AG04449 (cell line): ENCODE measurements around the gene FOXL1.
A peak's percentile ranks its signal among the peaks of the same experiment; 100 is the strongest.

Source experiments
- CTCF ChIA-PET: fragments of 350-600 bp; formaldehyde crosslinking; extraction: SDS; loops from one replicate; lab custom pipeline; 2021; ENCODE audit warnings: antibody characterized with exemption; lab: Yijun Ruan, JAX
- POLR2A ChIA-PET: fragments of 400-600, 350-600 bp; formaldehyde crosslinking; extraction: SDS; loops from one replicate; lab custom pipeline; 2020; ENCODE audit warnings: antibody characterized with exemption, inconsistent platforms; lab: Yijun Ruan, JAX
- DNase-seq: peaks from one replicate; pipeline ENCODE4 v3.0.0-alpha.2; 2010; ENCODE audit warnings: low read depth, low spot score
- H3K4me3 ChIP-seq: 2 replicates; pipeline ENCODE4 v1.5.1; 2011; ENCODE audit warnings: low read depth, mild to moderate bottlenecking, control low read depth, low read length
- TF ChIP-seq, protein P1 (sequence below): IDR thresholded peaks from one replicate; pipeline ENCODE4 v1.5.1; 2011; ENCODE audit warnings: mild to moderate bottlenecking, moderate library complexity, low read length, control low read depth, inconsistent platforms; ENCODE audit not compliant: insufficient read depth; ENCODE audit errors: missing control alignments

The FOXL1 gene

DNA sequence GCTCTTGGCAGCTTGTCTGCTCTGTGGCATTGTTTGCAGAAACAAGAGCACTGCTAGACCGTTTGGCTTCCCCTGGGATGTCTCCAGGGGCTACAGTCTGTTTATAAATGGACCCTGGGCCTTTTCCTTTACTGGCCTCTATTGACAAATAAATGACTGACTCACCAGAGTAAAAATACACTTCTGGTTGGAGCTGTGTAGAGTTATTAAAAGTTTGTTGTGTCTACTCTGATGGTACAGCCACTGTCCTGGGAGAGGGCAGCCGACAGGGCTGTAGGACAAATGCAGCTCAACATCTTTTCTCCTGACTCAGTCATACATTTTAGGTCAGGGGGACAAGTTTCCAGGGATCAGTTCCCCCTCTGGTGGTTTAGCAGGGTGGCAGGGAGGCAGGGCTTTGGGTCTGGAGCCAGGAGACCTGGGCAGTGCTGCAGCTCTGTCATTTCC lies 30.0 kb downstream of the FOXL1 start:
- ChIA-PET CTCF (interaction anchor here (0.6 to 1.2 kb wide), 3 partner anchors 13 to 454 kb away, joined by 3 to 4 read pairs (median 3); no protein-coding TSS in a partner anchor), POLR2A (interaction anchor here (1.2 to 1.6 kb wide), 3 partner anchors 31 to 72 kb away, joined by 3 to 4 read pairs (median 4); no protein-coding TSS in a partner anchor)
- DNase-seq: no peak
- TF ChIP-seq, protein P1, sequence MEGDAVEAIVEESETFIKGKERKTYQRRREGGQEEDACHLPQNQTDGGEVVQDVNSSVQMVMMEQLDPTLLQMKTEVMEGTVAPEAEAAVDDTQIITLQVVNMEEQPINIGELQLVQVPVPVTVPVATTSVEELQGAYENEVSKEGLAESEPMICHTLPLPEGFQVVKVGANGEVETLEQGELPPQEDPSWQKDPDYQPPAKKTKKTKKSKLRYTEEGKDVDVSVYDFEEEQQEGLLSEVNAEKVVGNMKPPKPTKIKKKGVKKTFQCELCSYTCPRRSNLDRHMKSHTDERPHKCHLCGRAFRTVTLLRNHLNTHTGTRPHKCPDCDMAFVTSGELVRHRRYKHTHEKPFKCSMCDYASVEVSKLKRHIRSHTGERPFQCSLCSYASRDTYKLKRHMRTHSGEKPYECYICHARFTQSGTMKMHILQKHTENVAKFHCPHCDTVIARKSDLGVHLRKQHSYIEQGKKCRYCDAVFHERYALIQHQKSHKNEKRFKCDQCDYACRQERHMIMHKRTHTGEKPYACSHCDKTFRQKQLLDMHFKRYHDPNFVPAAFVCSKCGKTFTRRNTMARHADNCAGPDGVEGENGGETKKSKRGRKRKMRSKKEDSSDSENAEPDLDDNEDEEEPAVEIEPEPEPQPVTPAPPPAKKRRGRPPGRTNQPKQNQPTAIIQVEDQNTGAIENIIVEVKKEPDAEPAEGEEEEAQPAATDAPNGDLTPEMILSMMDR: no peak
- no peak overlapping the region for H3K4me3 ChIP-seq

DNA sequence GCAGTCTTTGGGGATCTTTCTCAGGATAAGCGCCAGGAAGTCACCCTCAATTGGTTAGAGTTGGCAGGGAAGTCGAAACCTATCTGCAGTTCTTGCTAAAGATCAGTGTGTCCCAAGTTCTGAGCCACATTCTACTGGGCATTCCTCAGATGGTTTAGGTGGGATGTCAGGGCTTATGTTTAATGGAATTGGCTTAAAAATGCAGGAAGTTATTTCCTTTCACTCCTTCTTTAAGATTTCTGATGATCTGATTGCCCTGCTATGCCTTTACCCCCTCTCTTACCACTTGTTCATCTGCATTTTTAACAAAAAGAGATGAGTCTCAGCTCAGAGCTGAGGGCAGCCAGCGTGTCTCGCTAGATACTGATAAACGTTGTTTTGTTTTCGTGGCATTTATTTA lies 30.8 kb downstream of the FOXL1 start:
- POLR2A ChIA-PET: interaction anchor here (0.7 to 1.6 kb wide), 3 partner anchors 32 to 71 kb away, joined by 4 read pairs; no protein-coding TSS in a partner anchor
- DNase-seq: peak; percentile 94
- CTCF ChIA-PET: interaction anchor here (1.2 kb wide), 1 partner anchor 14 kb away, joined by 4 read pairs; no protein-coding TSS in a partner anchor
- TF ChIP-seq, protein P1: no peak
- no peak overlapping the region for H3K4me3 ChIP-seq

DNA sequence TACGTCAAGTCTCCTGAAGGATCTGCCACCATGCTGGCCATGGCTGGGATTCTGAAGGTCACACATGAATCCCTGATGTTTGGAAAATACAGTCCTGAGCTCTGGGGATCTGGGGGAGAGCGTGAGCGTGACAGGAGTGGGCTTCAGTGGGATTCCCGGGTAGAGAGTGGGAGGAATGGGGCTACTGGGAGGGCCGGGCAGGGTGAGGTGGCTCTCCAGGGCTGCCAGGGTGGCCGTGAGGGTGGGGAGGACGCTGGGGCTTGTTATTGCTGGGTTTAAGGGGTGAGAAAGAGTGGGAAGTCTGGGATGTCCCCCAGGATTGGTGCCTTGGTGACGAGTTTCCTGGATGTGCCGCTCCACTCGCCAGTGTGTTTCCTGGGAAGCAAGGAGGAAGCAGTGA lies 31.3 kb downstream of the FOXL1 start:
- TF ChIP-seq, protein P1: no peak
- POLR2A ChIA-PET: interaction anchor here (0.7 to 1.6 kb wide), 3 partner anchors 32 to 70 kb away, joined by 4 read pairs; no protein-coding TSS in a partner anchor
- CTCF ChIA-PET: no interaction called here
- H3K4me3 ChIP-seq: no peak overlapping the region
- DNase-seq: no peak

DNA sequence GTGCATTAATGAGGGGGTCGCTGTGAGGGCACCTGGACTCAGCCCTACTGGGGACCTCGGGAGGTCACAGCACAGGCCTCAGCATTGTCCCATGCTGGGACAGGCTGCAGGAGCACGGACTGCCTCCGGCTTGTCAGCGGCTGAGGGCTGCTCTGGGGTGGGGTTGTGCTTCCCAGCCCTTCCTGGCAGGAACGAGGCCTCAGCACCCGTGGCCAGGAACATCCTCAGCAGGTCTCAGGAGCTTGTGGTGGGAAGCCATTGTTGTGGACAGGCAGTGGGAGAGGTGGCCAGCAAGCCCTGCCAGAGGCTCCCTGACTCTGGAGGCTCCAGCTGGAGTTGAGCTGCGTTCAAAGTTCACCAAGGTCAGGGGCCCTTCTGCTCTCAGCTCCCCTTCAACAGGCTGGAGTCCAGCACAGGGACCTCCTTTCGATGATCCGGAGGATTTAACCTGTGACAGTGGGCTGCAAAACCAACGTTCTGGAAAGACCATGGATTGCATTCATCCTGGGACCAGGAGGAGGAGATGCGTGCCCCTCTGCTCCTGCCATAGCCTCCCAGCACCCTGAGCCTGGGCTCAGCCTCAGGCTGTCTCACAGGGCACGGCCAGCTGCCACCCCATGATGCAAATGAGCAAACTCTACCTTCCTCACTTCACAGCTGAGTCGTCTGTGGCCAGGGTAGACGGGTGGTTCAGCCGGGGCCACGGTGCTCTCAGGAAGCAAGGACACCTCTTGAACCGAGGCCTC lies 32.6 kb downstream of the FOXL1 start:
- TF ChIP-seq, protein P1: no peak
- no peak for DNase-seq
- H3K4me3 ChIP-seq: no peak overlapping the region
- CTCF ChIA-PET: no interaction called here
- POLR2A ChIA-PET: interaction anchor here (0.9 kb wide), 1 partner anchor 35 kb away, joined by 3 read pairs; no protein-coding TSS in a partner anchor

DNA sequence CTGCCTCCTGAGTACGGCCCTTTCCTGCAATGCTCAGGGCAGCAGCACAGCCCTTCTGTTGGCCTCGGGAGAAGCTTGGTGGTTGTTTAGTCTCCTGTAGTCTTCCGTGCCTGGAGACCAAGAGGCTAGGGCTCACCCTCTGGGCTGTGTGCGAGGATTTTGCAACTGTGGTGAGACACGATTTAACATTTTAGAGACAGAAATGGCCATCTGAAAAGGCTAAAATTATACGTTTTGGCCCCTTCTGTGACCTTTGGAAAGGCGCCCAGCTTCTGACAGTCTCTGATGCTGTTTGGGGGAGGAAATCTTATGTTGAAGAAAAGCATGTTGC lies 33.1 kb downstream of the FOXL1 start:
- H3K4me3 ChIP-seq: no peak overlapping the region
- DNase-seq: no peak
- CTCF ChIA-PET: no interaction called here
- POLR2A ChIA-PET: interaction anchor here (0.9 kb wide), 1 partner anchor 35 kb away, joined by 3 read pairs; no protein-coding TSS in a partner anchor
- TF ChIP-seq, protein P1: no peak

DNA sequence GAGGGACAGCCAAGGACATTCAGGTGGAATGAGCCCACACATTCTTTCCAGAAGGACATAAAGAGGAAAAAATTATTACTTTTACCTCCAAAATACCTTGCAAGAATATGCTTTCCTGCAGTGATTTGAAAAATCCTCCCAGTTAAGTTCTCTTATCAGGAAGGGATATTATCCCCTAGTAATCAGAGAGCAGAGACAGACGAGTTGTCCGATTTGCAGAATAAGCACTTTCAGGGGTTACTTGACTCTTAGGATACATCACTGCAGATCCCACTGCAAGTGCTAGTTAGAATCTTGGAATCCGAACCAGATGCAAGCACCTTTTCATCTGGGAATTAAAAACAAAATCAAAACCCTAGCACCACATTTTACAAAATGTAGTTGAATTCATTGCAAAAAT lies 33.6 kb downstream of the FOXL1 start:
- TF ChIP-seq, protein P1: no peak
- no peak overlapping the region for H3K4me3 ChIP-seq
- DNase-seq: no peak
- CTCF ChIA-PET: no interaction called here
- POLR2A ChIA-PET: no interaction called here
